Brain microvascular endothelial cell (primary cell): ENCODE measurements around the gene PXYLP1.

Experiments
- DNase-seq: peaks from one replicate; pipeline ENCODE4 v3.0.0-alpha.2; 2020
- H3K27ac ChIP-seq: fragments of 250-450 bp; sonication (Bioruptor Pico); 2 replicates; pipeline ENCODE4 v1.5.1; 2020; ENCODE audit warnings: mild to moderate bottlenecking, moderate library complexity
- H3K27me3 ChIP-seq: fragments of 250-450 bp; sonication (Bioruptor Pico); replicated peaks from 2 replicates; pipeline ENCODE4 v1.5.1; 2020; ENCODE audit warnings: mild to moderate bottlenecking
- H3K36me3 ChIP-seq: fragments of 250-450 bp; sonication (Bioruptor Pico); replicated peaks from 2 replicates; pipeline ENCODE4 v1.5.1; 2020; ENCODE audit warnings: mild to moderate bottlenecking
- H3K4me3 ChIP-seq: 2 replicates; pipeline ENCODE4 v1.5.1; 2011; ENCODE audit warnings: low read depth, mild to moderate bottlenecking, control low read depth, low read length, moderate library complexity
- in situ Hi-C: cut with HindIII; loops from 2 replicates; pipeline ENCODE4 v1.10.0; 2017; ENCODE audit warnings: low sequenced_read_pairs, low pct_ligation_motif_present
- TF ChIP-seq, protein P1 (sequence below): IDR thresholded peaks from 2 replicates; pipeline ENCODE4 v1.5.1; 2011; ENCODE audit warnings: low read depth, mild to moderate bottlenecking, moderate library complexity, low read length, control low read depth, inconsistent platforms; ENCODE audit errors: missing control alignments

The PXYLP1 gene

DNA sequence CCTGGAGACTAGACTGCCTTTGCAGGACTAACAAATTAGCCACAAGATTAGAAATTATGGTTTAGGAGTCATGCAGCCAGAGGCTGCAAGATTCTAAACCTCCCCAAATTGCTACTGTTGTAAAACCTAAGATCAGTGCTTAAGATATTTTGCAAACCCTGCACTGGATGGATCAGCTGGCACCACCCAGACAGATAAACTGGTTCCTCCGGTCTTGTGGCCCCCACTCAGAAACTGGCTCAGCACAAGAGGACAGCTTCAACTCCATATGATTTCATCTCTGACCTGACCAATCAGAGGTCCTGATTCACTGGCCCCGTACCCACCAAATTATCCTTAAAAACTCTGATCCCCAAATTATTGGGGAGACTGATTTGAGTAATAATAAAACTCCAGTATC lies 19.5 kb upstream of the PXYLP1 start:
- TF ChIP-seq, protein P1, sequence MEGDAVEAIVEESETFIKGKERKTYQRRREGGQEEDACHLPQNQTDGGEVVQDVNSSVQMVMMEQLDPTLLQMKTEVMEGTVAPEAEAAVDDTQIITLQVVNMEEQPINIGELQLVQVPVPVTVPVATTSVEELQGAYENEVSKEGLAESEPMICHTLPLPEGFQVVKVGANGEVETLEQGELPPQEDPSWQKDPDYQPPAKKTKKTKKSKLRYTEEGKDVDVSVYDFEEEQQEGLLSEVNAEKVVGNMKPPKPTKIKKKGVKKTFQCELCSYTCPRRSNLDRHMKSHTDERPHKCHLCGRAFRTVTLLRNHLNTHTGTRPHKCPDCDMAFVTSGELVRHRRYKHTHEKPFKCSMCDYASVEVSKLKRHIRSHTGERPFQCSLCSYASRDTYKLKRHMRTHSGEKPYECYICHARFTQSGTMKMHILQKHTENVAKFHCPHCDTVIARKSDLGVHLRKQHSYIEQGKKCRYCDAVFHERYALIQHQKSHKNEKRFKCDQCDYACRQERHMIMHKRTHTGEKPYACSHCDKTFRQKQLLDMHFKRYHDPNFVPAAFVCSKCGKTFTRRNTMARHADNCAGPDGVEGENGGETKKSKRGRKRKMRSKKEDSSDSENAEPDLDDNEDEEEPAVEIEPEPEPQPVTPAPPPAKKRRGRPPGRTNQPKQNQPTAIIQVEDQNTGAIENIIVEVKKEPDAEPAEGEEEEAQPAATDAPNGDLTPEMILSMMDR = no peak
- no peak overlapping the region for H3K27ac ChIP-seq
- in situ Hi-C loops = no loop called here
- no peak for DNase-seq
- H3K36me3 ChIP-seq = no peaks in the 10 kb centered on the region
- no peak overlapping the region for H3K4me3 ChIP-seq
- no peaks in the 10 kb centered on the region for H3K27me3 ChIP-seq

DNA sequence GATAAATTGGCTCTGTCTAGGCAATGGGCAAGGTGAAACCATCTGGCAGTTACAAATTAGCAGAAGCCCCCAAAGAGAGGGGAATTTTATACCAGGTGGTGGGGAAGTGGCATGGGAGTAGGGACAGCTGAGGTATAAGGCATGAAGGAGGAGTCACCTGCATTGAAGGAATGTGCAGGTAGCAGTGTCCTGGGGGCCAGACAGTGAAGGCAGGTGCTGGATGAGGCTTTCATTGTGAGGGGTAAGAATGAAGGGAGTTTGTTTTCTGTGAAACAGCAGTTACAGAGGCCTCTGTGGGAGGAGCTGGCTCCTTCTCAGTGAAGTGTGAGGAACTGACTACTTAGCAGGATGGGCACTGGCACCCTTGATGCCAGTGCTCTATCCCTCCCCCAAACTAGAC lies 19.1 kb upstream of the PXYLP1 start:
- H3K27ac ChIP-seq = no peak overlapping the region
- H3K36me3 ChIP-seq = no peaks in the 10 kb centered on the region
- H3K4me3 ChIP-seq = no peak overlapping the region
- in situ Hi-C loops = no loop called here
- DNase-seq = no peak
- TF ChIP-seq, protein P1 = no peak
- H3K27me3 ChIP-seq = no peaks in the 10 kb centered on the region

DNA sequence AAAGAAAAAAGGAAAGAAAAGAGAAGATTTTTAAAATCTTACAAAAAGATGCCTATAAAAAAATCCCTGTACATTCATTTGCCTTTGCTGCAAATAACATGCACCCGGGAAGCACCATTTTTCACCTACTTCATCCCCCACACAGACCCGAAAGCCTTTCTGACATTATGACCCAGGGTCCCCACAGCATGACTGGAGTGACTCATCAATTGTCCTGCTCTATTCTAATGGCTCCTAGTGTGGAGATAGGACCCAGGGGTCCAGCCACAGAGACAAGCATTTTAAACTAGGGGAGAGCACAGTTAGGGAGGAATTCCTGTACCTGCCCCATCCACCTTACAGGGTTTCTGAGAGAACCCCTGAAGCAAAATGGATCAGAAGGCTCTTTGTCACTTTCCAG lies 14.7 kb upstream of the PXYLP1 start:
- in situ Hi-C loops = no loop called here
- H3K27me3 ChIP-seq = no peaks in the 10 kb centered on the region
- no peak overlapping the region for H3K27ac ChIP-seq
- TF ChIP-seq, protein P1 = no peak
- H3K4me3 ChIP-seq = no peak overlapping the region
- DNase-seq = no peak
- H3K36me3 ChIP-seq = no peaks in the 10 kb centered on the region

DNA sequence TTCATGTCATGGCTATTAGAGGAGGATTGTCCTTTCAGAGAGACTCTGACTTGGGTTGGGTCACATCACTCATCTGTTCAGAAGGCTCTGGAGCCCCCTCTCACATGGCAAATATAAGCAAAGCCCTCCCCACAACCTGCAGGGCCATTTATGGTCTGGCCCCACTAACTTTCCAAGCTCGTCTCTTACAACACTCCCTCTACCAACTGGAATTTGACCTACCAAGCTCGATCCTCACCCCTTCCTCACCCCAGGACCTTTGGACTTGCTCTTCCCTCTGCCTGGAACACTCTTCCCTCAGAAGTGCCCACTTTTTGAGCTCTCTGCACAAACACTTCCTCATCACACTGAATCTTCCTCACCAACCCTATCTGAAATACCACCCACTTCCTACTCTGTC lies 14.2 kb upstream of the PXYLP1 start:
- TF ChIP-seq, protein P1 = no peak
- Histone ChIP-seq H3K27ac (no peak overlapping the region), H3K36me3 (no peaks in the 10 kb centered on the region), H3K27me3 (no peaks in the 10 kb centered on the region), H3K4me3 (no peak overlapping the region)
- DNase-seq = no peak
- in situ Hi-C loops = no loop called here

DNA sequence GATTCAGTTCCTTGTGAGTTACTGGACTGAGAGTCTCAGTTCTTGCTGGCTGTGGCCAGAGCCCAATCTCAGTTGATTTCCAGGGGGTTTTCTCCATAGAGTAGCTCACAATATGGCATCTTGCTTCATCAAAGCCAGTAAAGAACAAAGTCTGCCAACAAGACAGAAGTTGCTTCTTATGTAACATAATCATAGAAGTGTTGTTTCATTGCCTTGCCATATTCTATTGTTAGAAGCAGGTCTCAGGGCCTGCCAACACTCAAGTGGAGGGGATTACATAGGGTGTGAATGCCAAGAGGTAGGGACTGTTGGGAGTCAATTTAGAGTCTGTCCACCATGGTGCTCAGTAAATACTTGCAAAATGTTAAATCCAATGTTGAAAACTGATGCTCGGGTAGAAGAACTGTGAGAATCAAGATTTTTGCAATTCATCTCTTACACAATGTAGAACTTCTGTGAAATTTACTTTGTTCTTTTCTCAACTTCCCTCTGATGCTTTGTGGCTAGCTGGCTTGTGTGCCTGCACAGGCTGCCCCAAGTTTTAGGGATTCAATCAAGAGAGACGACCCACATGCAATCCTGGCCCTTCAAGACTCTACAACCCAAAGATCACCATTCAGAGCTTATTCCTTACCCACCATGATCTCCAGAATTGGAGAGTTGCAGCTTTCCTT lies 13.3 kb upstream of the PXYLP1 start:
- Histone ChIP-seq H3K36me3 (no peaks in the 10 kb centered on the region), H3K27me3 (no peaks in the 10 kb centered on the region), H3K4me3 (no peak overlapping the region), H3K27ac (no peak overlapping the region)
- TF ChIP-seq, protein P1 = no peak
- no peak for DNase-seq
- in situ Hi-C loops = no loop called here

DNA sequence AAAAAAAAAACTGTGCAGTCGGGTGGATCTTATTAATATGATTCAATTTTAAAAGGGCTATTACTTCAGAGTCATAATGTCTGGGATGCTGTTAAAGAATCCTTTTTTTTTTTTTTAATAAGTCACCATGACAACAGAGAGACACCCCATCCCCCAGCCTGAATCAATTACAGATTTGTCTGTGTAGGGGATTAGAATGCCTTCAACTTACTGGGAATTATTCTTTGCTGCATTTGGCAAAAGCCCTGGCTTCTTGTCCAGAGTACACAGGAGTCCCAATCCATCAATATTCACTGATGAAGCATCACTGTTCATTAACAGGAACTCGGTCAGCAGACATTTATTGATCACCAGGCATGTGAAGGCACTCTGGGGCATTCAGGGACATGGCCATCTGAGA lies 12.7 kb upstream of the PXYLP1 start:
- DNase-seq = no peak
- TF ChIP-seq, protein P1 = no peak
- no peak overlapping the region for H3K4me3 ChIP-seq
- H3K27ac ChIP-seq = no peak overlapping the region
- no peaks in the 10 kb centered on the region for H3K36me3 ChIP-seq
- H3K27me3 ChIP-seq = no peaks in the 10 kb centered on the region
- in situ Hi-C loops = no loop called here
